Stimulated activated CD4-positive, alpha-beta T cell treated with anti-CD3 and anti-CD28 coated beads, Interleukin-4, amount 100 ng/mL, for 1 hour (primary cell): ENCODE measurements around the gene PLCB2.
A peak's percentile ranks its signal among the peaks of the same experiment; 100 is the strongest.

Source experiments
- DNase-seq: peaks from one replicate; pipeline ENCODE4 v3.0.0-alpha.2; 2020

The PLCB2 gene

DNA sequence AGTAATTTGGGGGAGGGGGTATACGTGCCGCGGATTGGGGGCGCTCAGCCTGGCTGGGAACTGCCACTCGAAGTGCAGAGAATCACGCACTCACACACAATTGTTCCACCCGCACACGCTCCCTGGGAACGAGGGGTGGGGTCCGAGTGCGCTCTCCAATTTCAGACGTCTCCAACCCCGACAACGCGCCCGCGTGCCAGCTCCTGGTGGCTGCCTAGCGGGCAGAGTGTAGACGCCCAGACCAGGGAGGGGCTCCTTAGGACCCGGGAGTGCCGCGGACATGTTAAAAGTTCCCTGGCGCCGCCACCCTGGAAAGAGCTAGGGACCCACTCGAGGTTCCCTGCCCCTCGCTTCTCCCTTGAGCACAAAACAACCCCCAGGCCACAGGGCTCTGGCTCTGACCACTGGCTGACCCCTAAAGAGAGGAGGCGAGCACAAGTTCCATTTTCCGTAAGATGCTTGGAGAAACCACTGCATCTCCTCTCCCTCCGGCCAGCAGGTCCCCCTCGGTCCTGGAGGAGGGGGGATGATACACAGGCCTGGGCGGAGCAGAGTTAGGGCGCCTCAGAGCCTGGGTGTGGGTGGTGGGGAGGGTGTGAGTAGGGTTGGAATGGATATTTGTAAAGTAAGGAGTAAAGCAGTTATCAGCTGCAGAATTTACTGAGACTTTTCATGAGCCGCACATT is 24.0 kb downstream of the PLCB2 start:
- DNase-seq = no peak

- peak; percentile 45 for DNase-seq
Observed at GRCh38 chr15:40282869-40283614, 24.7 kb downstream of the PLCB2 start, which contains the start of gene ANKRD63. TSS of gene ANKRD63 (minus strand) at chr15:40283064. CDS start at chr15:40282586, 478 bp downstream.

DNA sequence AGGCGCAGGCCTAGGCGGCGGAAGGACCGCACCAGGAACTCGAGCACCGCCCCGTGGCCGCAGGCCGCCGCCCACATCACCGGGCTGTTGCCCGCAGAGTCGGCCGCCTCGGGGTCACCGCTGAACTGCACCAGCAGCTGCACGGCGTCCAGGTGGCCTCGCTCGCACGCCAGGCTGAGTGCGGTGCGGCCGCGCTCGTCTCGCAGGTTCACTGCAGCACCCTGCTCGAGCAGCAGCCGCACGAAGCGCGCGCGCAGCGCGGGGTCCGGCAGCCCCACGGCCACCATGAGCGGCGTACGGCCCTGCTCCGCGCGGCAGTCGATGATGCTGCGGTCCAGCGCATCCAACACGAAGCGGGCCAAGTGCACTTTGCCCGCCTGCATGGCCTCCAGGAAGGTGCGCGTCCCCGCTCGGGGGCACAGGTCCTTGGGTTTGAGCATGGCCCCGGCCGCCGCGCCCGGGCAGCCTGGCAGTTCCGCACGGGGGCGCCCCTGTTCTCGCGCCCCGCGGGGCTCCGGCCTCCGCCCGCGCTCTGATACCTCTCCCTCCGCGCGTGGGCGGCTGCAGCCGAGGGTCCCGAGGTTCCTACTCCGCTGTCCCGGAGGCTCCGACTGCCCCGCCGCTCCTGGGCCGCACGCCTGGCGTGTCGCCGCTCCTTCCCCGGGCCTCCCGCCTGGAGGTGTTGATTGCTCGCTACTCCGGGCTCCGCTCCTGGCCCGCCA is 25.4 kb downstream of the PLCB2 start:
- DNase-seq = peak; percentile 50

DNA sequence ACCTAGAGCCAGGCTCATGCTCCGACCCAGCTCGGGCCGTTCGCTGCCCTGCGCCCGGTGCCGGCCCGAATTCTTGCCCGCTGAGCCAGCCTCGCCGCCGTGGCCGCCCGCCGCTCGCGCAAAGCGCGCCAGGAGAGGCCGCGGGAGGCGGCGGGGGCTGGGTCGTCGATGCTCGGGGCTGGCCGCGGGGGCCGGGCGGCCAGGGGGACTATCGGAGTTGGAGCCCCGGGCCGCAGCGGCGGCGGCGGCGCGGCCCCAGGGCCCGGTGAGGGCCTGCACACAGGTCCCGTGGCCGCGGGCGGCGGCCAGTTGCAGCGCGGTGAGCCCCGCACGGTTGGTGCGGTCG is 26.0 kb downstream of the PLCB2 start:
- DNase-seq = no peak

DNA sequence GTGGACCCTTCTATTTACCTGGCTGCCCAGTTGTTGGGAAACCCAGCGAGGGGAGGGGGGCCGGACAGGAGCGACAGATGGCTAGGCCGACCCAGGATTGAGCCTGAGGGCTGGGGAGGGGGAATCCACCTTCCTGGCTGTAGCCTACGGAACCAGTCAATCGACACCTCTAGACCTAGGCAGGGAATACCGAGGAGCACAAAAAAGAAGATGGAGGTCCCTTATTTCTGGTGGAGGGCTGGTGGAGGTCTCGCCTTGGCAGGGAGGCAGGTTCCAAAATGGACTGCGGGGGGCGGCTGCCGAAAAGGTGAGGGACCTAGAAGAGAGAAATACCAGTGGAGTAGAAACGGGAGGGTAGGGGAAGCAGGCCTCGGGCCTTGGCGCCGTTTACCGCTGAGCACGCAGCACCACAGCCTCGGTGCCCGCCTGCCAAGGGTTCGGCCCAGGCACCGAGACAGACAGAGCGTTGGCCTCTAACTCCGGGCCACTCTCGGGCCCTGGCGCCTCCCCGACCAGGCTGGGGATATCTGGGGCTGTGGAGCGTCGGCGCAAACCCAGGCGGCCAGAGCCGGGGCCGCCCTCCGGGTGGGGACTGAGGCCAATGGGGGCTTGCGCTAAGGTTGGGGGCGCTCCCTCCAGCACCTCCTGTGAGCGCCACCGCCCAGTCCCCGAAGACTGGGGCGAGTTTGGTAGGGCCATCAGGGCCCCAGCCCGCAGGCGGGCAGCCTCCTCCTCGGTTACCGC is 26.5 kb downstream of the PLCB2 start:
- no peak for DNase-seq

- no peak for DNase-seq
Observed at GRCh38 chr15:40280260-40281056, 27.3 kb downstream of the PLCB2 start.

DNA sequence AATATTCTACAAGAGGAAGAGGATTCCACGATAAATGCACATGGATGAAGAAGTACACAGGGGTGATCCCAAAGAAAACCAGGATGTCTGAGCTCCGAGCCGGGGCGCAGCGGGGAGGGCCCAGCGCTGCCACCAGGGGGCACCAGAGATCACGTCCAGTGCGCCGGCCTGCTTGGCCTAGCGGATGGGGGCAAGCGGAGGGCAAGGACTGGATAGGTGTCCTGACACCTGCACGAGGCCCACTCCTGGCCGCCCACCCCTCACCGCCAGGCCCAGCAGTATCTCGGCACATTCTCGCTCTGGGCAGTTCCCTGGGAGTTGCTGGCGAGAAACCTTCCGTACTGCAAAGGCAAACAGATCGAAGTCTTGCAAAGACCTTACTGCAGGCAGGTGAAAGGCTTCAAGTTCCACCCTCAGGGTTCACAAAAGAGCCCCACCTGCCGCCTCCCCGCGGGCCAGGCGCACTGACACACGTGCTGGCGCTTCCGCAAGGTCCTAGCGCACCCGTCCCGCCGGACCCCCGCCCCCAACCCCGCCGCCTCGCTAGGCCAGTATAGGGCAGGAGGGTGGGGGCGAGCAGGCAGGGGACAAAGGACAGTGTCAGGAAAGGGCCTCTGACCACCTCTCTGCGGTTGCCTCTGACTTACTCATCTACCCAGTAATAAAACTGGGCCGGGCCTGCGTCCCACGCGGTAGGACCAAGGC is 28.1 kb downstream of the PLCB2 start:
- peak; percentile 75 for DNase-seq

DNA sequence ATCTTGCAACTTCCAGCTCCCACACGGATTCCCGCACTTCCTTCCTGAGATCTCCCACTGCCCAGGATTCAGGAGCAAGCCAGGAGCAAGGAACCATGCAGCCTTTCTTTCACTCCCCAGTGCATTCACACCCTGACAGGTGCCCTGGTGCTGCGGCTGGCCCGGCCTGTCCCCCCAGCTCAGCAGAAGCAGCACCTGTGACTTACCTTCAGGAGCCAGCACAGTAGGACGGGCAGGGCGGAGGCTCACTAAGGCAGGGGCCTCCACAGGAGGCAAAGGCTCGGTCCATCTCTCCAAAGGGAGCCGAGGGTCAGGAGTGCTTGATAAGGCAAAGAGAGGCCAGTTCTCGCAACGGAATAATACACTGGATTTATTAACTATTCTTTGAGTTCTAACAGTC is 29.7 kb downstream of the PLCB2 start:
- DNase-seq = no peak

DNA sequence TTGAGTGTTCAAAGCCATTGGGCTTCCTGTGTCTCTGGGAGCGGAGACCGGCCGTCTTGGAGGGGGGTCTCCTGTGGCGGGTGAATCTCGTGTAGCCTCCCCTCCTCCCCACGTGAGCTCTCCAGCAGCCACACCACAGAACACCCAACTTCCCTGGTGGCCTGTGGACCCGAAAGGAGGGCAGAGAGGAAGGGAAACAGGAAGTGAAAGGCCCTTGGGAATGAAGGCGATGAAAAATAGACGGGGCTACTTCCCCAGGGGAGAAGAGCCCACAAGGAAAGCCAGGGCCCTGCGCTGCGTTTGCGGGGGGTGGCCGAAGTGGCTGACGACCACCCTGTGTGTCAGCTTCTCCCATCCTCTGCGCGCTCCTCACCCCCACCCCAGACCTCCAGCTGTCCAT is 30.3 kb downstream of the PLCB2 start:
- DNase-seq = no peak

DNA sequence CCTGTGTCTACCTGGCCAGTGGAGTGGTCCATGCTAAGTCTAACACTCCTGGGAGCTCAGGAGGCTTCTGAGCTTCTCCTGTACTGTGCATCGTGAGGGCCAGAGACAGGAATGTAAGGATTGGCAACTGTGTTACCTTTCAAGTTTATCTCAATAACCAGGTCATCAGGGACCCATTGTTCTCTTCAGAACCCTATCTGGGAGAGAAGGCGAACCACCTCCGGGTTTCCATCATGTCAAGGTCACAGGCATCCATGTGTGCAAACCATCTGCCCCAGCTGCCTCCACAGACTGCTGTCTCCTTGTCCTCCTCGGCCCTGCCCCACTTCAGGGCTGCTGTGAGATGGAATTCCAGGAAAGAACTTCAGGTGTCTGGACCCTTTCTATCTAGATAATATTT is 30.8 kb downstream of the PLCB2 start:
- no peak for DNase-seq

GRCh38 chr15:40275954-40276353 is 31.8 kb downstream of the PLCB2 start:
- DNase-seq = no peak

DNA sequence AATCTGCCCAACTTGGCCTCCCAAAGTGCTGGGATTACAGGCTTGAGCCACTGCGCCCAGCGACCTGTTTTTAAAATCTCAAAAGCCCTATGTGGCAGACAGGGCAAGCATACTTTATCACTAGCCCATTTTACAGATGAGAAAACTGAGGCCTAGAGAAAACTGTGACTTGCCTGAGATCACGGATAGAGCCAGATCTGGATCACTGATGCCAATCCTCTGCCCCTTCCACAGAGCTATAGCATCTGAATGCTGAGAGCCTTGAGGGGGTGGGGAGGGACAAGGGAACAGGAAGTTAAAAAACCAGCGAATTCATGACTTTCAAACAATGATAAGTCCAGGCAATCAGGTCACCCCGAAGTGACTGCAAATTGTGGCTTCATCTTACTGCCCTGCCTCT is 32.2 kb downstream of the PLCB2 start:
- DNase-seq = no peak

- peak; percentile 89 for DNase-seq
Observed at GRCh38 chr15:40274350-40275274, 33.1 kb downstream of the PLCB2 start.

DNA sequence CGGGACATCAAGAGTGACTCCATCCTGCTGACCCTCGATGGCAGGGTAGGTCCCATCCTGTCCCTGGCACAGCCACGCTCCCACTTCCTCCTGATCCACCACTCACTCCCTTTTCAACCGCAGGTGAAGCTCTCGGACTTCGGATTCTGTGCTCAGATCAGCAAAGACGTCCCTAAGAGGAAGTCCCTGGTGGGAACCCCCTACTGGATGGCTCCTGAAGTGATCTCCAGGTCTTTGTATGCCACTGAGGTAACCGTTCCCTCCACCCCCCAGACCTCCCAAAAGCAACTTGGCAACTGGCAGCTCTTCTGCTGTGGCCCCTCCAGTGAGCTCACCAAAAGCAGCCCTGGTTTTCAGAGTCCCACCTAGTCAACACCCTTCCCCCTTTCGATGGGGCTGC is 34.3 kb downstream of the PLCB2 start:
- no peak for DNase-seq

DNA sequence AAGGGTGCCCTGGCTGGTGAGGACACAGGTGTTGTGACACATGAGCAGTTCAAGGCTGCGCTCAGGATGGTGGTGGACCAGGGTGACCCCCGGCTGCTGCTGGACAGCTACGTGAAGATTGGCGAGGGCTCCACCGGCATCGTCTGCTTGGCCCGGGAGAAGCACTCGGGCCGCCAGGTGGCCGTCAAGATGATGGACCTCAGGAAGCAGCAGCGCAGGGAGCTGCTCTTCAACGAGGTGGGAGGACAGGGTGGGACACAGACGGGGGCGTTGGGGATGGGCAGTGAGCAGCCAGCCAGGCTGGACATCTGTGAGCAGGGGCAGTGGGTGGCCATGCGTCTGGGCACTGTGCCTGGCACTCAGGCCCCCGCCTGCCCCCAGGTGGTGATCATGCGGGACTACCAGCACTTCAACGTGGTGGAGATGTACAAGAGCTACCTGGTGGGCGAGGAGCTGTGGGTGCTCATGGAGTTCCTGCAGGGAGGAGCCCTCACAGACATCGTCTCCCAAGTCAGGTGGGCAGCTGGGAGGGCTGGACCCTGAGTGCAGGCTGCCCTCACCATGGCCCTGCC is 35.2 kb downstream of the PLCB2 start:
- no peak for DNase-seq

DNA sequence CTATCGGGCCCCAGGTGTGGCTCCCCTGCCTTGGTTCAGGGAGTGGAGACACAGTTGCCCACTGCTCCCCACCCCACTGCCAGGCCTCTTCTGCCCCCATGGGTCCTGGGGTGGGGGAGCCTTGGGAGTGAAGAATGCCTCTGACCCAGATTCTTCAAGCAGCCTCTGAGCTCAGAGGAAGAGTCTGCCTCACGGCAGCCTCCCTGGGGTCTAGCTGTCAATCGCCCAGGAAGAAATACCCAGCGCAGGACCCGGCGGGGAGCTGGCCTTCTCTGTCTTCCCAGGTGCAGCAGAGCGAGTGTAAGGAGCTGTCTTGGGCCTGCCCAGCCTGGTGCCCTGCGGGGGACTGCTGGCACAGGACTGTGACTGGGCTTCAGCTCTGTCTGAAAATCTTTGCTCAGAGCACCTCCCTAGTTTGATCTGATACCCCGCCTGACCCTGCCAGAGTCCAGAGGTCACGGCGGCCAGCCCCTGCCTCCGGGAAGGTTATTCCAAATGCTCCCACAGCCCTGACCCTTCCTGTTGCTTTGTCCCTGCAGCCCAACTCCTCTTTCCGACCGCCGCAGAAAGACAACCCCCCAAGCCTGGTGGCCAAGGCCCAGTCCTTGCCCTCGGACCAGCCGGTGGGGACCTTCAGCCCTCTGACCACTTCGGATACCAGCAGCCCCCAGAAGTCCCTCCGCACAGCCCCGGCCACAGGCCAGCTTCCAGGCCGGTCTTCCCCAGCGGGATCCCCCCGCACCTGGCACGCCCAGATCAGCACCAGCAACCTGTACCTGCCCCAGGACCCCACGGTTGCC is 35.9 kb downstream of the PLCB2 start:
- DNase-seq = no peak

GRCh38 chr15:40270246-40270995 is 37.3 kb downstream of the PLCB2 start:
- DNase-seq = no peak

DNA sequence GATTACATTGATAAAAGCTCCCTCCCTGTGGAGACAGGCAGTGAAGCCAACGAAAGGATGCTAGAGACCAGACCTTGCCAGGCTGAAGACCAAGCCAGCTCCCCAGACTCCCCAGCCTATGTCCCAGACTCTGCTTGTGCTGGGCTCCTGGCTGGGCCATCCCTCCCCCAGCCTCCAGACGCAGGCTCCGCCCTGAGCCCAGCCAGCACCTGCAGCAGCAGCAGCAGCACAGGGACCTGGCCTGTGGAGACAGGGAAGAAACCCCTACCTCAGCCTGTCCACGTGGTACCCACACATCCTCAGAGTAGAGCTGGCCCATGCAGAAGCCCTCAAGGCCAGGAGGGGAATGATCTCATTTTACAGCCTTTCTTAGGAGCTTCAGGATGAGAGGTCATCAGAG is 38.1 kb downstream of the PLCB2 start:
- DNase-seq = no peak

DNA sequence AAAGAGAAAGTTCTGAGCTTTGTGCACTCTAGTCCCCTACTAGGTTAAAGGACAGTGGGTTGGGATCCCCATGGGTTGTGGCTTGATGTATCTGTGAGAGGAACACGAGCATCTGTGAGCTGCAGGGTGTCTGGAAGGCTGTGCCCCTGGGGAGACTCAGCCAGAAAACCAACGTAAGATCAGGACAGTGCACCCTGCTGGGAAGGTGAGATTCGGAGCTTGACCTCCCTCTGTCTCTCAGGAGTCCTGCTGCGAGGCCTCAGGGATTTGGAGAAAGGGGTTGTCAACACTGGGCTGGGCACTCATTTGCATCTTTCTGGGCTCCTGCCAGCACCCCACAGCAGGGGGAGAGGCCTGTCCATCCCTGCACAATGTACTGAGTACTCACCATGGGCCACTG is 40.1 kb downstream of the PLCB2 start:
- no peak for DNase-seq
